Keratinocyte (primary cell): Measurements from ENCODE around the gene MRPS33. TPM values are rescaled to one million over a fixed set of nuclear protein-coding genes. Genes with fewer than 3 reads are reported as not detected.

ENCODE experiments used
- DNase-seq: peaks from one replicate; pipeline ENCODE4 v3.0.0-alpha.2; 2011; ENCODE audit warnings: low read depth, missing footprints, low spot score
- FAIRE-seq: peaks from 2 replicates; lab custom pipeline; 2011; peaks lifted over from hg19 to GRCh38; lab: Jason Lieb, UNC
- H2AFZ ChIP-seq: 2 replicates; pipeline ENCODE4 v1.6.0; 2012; ENCODE audit warnings: low read length, control low read depth, inconsistent platforms; ENCODE audit not compliant: control insufficient read depth
- H3K27ac ChIP-seq: 2 replicates; pipeline ENCODE4 v1.5.1; 2011; ENCODE audit warnings: low read length; ENCODE audit not compliant: control insufficient read depth, insufficient read depth
- H3K27me3 ChIP-seq: 3 replicates; pipeline ENCODE4 v1.6.0; 2011; ENCODE audit warnings: low read length; ENCODE audit not compliant: control insufficient read depth, insufficient read depth; ENCODE audit errors: extremely low read depth
- H3K36me3 ChIP-seq, 2 experiments: 2 replicates in 1 of 2; 3 replicates in 1 of 2; pipeline ENCODE4 v1.5.1; 2011; ENCODE audit warnings: low read length in 2 of 2, mild to moderate bottlenecking in 1 of 2; ENCODE audit not compliant: control insufficient read depth in 2 of 2, insufficient read depth in 2 of 2; ENCODE audit errors: extremely low read depth in 1 of 2
- H3K4me1 ChIP-seq: 3 replicates; pipeline ENCODE4 v1.5.1; 2011; ENCODE audit warnings: low read length; ENCODE audit not compliant: control insufficient read depth, insufficient read depth; ENCODE audit errors: extremely low read depth
- H3K4me2 ChIP-seq: 3 replicates; pipeline ENCODE4 v1.6.0; 2011; ENCODE audit warnings: low read depth, low read length; ENCODE audit not compliant: control insufficient read depth, insufficient read depth; ENCODE audit errors: extremely low read depth
- H3K4me3 ChIP-seq, 3 experiments: fragments of 200-600 bp in 1 of 3; sonication (generic) in 1 of 3; 2 replicates in 2 of 3; 3 replicates in 1 of 3; pipeline ENCODE4 v1.5.1; 2011 to 2016; ENCODE audit warnings: low read length in 3 of 3, mild to moderate bottlenecking in 3 of 3, control low read depth in 2 of 3, inconsistent platforms in 1 of 3, low read depth in 1 of 3, mixed read lengths in 1 of 3, mixed run types in 1 of 3, moderate library complexity in 1 of 3; ENCODE audit not compliant: control insufficient read depth in 2 of 3, insufficient read depth in 2 of 3; ENCODE audit errors: extremely low read depth in 1 of 3
- H3K79me2 ChIP-seq: 2 replicates; pipeline ENCODE4 v1.6.0; 2012; ENCODE audit warnings: low read length; ENCODE audit not compliant: control insufficient read depth, insufficient read depth
- H3K9ac ChIP-seq: 3 replicates; pipeline ENCODE4 v1.6.0; 2011; ENCODE audit warnings: low read length; ENCODE audit not compliant: control insufficient read depth, insufficient read depth; ENCODE audit errors: extremely low read depth
- H3K9me1 ChIP-seq: 3 replicates; pipeline ENCODE4 v1.6.0; 2011; ENCODE audit warnings: low read length; ENCODE audit not compliant: control insufficient read depth, insufficient read depth; ENCODE audit errors: extremely low read depth
- H3K9me3 ChIP-seq: 2 replicates; pipeline ENCODE4 v1.5.1; 2012; ENCODE audit warnings: low read depth, low read length; ENCODE audit not compliant: control insufficient read depth
- H4K20me1 ChIP-seq: 3 replicates; pipeline ENCODE4 v1.6.0; 2011; ENCODE audit warnings: low read length; ENCODE audit not compliant: control insufficient read depth, insufficient read depth; ENCODE audit errors: extremely low read depth
- EZH2 ChIP-seq: IDR thresholded peaks from one replicate; pipeline ENCODE4 v1.6.1; 2012; ENCODE audit warnings: inconsistent platforms, mild to moderate bottlenecking, low read length, moderate library complexity
- dilution Hi-C: fragments of 300-500 bp; cut with MboI; formaldehyde crosslinking; loops from one replicate; pipeline ENCODE4 v1.7.0; 2020; ENCODE audit warnings: low sequenced_read_pairs; ENCODE audit not compliant: extremely low pct_ligation_motif_present
- polyA plus RNA-seq, 5 experiments: library from polyadenylated mRNA; depleted of rRNA in 3 of 5; stranded (reverse) in 3 of 5; stranded (forward) in 1 of 5; unstranded in 1 of 5; fragments of >200 nt; gene quantifications; 1 replicate in 1 of 5; 2 replicates in 3 of 5; 3 replicates in 1 of 5; pipeline versions ENCODE4 v1.2.1 to v1.2.3, GENCODE V29; 2011 to 2012; ENCODE audit warnings: missing spikeins in 2 of 5, low read depth in 1 of 5, low replicate concordance in 1 of 5
- TF ChIP-seq, protein P1 (sequence below), 3 experiments: IDR thresholded peaks in 1 of 3; conservative IDR thresholded peaks in 1 of 3; optimal IDR thresholded peaks in 1 of 3; 2 replicates in 2 of 3; 3 replicates in 1 of 3; pipeline versions ENCODE3 to v1.5.1; 2011; ENCODE audit warnings: low read length in 3 of 3, mild to moderate bottlenecking in 3 of 3, moderate library complexity in 2 of 3, control low read depth in 1 of 3, inconsistent platforms in 1 of 3; ENCODE audit not compliant: insufficient read depth in 2 of 3; ENCODE audit errors: extremely low read depth in 1 of 3

Gene MRPS33
- polyA plus RNA-seq, 1 donor (not counting 4 experiments of a cell fraction or from before 2014, with no cell fraction given), result 141 TPM

DNA sequence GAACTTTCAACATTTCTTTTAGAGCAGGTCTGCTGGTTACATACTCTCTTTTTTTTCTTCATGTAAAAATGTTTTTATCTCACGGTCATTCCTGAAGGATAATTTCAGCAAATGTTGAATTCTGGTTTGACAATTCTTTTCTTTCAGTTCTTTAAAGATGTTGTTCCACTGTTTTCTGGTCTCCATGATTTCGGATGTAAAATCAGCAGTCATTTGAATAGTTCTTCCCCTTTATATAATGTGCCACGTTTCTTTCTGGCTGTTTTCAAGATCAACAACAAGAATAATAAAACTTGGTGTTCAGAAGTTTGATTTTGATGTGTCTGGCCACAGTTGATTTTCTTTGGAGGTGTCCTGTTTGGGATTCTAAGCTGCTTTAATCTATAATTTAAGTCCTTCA is 14.0 kb upstream of the MRPS33 start:
- H3K9me1 ChIP-seq, result no peaks in the 10 kb centered on the region
- no peaks in the 10 kb centered on the region for H3K4me1 ChIP-seq
- TF ChIP-seq EZH2, result no peak
- TF ChIP-seq, protein P1, sequence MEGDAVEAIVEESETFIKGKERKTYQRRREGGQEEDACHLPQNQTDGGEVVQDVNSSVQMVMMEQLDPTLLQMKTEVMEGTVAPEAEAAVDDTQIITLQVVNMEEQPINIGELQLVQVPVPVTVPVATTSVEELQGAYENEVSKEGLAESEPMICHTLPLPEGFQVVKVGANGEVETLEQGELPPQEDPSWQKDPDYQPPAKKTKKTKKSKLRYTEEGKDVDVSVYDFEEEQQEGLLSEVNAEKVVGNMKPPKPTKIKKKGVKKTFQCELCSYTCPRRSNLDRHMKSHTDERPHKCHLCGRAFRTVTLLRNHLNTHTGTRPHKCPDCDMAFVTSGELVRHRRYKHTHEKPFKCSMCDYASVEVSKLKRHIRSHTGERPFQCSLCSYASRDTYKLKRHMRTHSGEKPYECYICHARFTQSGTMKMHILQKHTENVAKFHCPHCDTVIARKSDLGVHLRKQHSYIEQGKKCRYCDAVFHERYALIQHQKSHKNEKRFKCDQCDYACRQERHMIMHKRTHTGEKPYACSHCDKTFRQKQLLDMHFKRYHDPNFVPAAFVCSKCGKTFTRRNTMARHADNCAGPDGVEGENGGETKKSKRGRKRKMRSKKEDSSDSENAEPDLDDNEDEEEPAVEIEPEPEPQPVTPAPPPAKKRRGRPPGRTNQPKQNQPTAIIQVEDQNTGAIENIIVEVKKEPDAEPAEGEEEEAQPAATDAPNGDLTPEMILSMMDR (optimal IDR thresholded peaks at IDR 0.05 in 1 of 3, IDR thresholded peaks at IDR 0.05 in 1 of 3, conservative IDR thresholded peaks at IDR 0.05 in 1 of 3; ENCODE audit: extremely low read depth in 1 of 3, insufficient read depth in 2 of 3, low read length in 3 of 3), result no peak
- no peaks in the 10 kb centered on the region for H3K27me3 ChIP-seq
- H3K9me3 ChIP-seq, result no peaks in the 10 kb centered on the region
- H3K4me2 ChIP-seq, result no peak overlapping the region
- no peak overlapping the region for H3K4me3 ChIP-seq
- no peak for DNase-seq
- no peaks in the 10 kb centered on the region for H3K79me2 ChIP-seq
- H2AFZ ChIP-seq, result no peak overlapping the region
- no peak overlapping the region for H3K9ac ChIP-seq
- no peaks in the 10 kb centered on the region for H3K36me3 ChIP-seq
- dilution Hi-C loops, result no loop called here
- no peaks in the 10 kb centered on the region for H4K20me1 ChIP-seq
- H3K27ac ChIP-seq, result no peak overlapping the region
- no peak for FAIRE-seq

DNA sequence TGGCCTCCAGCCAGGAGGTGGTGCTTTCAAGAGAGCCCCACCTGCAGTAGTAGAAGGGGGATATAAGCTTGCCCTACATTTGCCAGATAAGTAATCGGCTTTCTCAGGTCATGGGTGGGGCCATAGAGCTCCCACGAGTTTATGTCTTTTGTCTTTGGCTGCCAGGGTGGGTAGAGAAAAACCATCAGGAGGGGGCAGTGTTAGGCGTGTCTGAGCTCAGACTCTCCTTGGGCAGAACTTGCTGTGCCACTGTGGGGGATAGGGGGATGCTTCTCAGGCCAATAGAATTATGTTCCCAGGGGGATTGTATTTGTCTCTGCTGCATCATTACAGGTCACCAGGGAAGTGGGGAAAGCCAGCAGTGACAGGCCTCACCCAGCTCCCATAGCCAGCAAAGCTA is 12.3 kb upstream of the MRPS33 start:
- dilution Hi-C loops, result no loop called here
- Histone ChIP-seq H3K27me3 (no peaks in the 10 kb centered on the region), H2AFZ (no peak overlapping the region), H3K9ac (no peak overlapping the region), H3K9me1 (no peaks in the 10 kb centered on the region), H3K4me3 (no peak overlapping the region), H3K4me1 (no peaks in the 10 kb centered on the region), H3K9me3 (no peaks in the 10 kb centered on the region), H4K20me1 (no peaks in the 10 kb centered on the region), H3K4me2 (no peak overlapping the region), H3K79me2 (no peaks in the 10 kb centered on the region), H3K27ac (no peak overlapping the region), H3K36me3 (no peaks in the 10 kb centered on the region)
- no peak for TF ChIP-seq EZH2
- TF ChIP-seq, protein P1 (optimal IDR thresholded peaks at IDR 0.05 in 1 of 3, IDR thresholded peaks at IDR 0.05 in 1 of 3, conservative IDR thresholded peaks at IDR 0.05 in 1 of 3; ENCODE audit: extremely low read depth in 1 of 3, insufficient read depth in 2 of 3, low read length in 3 of 3), result no peak
- no peak for FAIRE-seq
- DNase-seq, result no peak
